MM.1S (cell line): ENCODE results near the gene SLC12A6.
A peak's percentile ranks its signal among the peaks of the same experiment; 100 is the strongest.

Experiments
- DNase-seq: peaks from one replicate; pipeline ENCODE4 v3.0.0-alpha.2; 2015
- H2AFZ ChIP-seq: fragments of 300-600 bp; sonication (generic); 2 replicates; pipeline ENCODE4 v1.6.0; 2016; ENCODE audit warnings: antibody characterized with exemption, low read length
- H3F3A ChIP-seq: fragments of 300-600 bp; sonication (generic); 2 replicates; pipeline ENCODE4 v1.6.1; 2016; ENCODE audit warnings: mild to moderate bottlenecking, antibody characterized with exemption, low read length, moderate library complexity, mixed read lengths; ENCODE audit not compliant: insufficient read depth
- H3K27ac ChIP-seq: fragments of 300-600 bp; sonication (generic); 2 replicates; pipeline ENCODE4 v1.5.1; 2016; ENCODE audit warnings: mild to moderate bottlenecking, low read length
- H3K27me3 ChIP-seq: fragments of 300-600 bp; sonication (generic); replicated peaks from 2 replicates; pipeline ENCODE4 v1.6.0; 2016; ENCODE audit warnings: low read length; ENCODE audit not compliant: insufficient read depth
- H3K36me3 ChIP-seq: fragments of 300-600 bp; sonication (generic); replicated peaks from 2 replicates; pipeline ENCODE4 v1.6.1; 2016; ENCODE audit warnings: mild to moderate bottlenecking, low read length, mixed read lengths; ENCODE audit not compliant: insufficient read depth
- H3K4me1 ChIP-seq: fragments of 300-600 bp; sonication (generic); 2 replicates; pipeline ENCODE4 v1.6.1; 2016; ENCODE audit warnings: low read length, mixed read lengths
- H3K4me2 ChIP-seq: fragments of 300-600 bp; sonication (generic); 2 replicates; pipeline ENCODE4 v1.6.0; 2016; ENCODE audit warnings: low read depth, low read length
- H3K4me3 ChIP-seq: fragments of 300-600 bp; sonication (generic); 2 replicates; pipeline ENCODE4 v1.5.1; 2016; ENCODE audit warnings: low read length, mixed read lengths
- H3K79me2 ChIP-seq: fragments of 300-600 bp; sonication (generic); 2 replicates; pipeline ENCODE4 v1.6.1; 2016; ENCODE audit warnings: mixed run types, low read length, mixed read lengths
- H3K9ac ChIP-seq: fragments of 300-600 bp; sonication (generic); 2 replicates; pipeline ENCODE4 v1.6.1; 2016; ENCODE audit warnings: low read length, mixed read lengths
- H3K9me2 ChIP-seq: fragments of 300-600 bp; sonication (generic); replicated peaks from 2 replicates; pipeline ENCODE4 v1.6.1; 2016; ENCODE audit warnings: mild to moderate bottlenecking, low read length, mixed read lengths; ENCODE audit not compliant: insufficient read depth
- H3K9me3 ChIP-seq: fragments of 300-600 bp; sonication (generic); replicated peaks from 2 replicates; pipeline ENCODE4 v1.6.1; 2016; ENCODE audit warnings: mild to moderate bottlenecking, low read length, mixed read lengths; ENCODE audit not compliant: insufficient read depth
- H4K20me1 ChIP-seq: fragments of 300-600 bp; sonication (generic); 2 replicates; pipeline ENCODE4 v1.6.1; 2016; ENCODE audit warnings: mild to moderate bottlenecking, low read length, moderate library complexity, mixed read lengths; ENCODE audit not compliant: insufficient read depth
- CTCF ChIP-seq: fragments of 300-600 bp; sonication (generic); IDR thresholded peaks from 2 replicates; pipeline ENCODE4 v1.5.1; 2016; ENCODE audit warnings: antibody characterized with exemption, low read length, mixed read lengths
- EZH2 ChIP-seq: fragments of 300-600 bp; sonication (generic); optimal IDR thresholded peaks from 2 replicates; pipeline ENCODE3; 2017; ENCODE audit warnings: low read depth, mild to moderate bottlenecking, antibody characterized with exemption, low read length, mixed read lengths
- EZH2phosphoT487 ChIP-seq: fragments of 300-600 bp; sonication (generic); IDR thresholded peaks from 2 replicates; pipeline ENCODE4 v1.6.1; 2018; ENCODE audit warnings: antibody characterized with exemption, low read length

The SLC12A6 gene

GRCh38 chr15:34329006-34329405, 8.6 kb downstream of the SLC12A6 start:
- peaks cover 75% of the 10 kb centered on the region for H3K79me2 ChIP-seq
- H3K4me2 ChIP-seq, result peak overlapping the region; percentile 77
- H3K36me3 ChIP-seq, result no peaks in the 10 kb centered on the region
- no peaks in the 10 kb centered on the region for H3K9me2 ChIP-seq
- H2AFZ ChIP-seq, result 0 out of 2 replicates have a peak overlapping the region, but pooled peaks have one; percentile 9
- no peaks in the 10 kb centered on the region for H4K20me1 ChIP-seq
- H3K27ac ChIP-seq, result peak overlapping the region; percentile 94
- H3K4me1 ChIP-seq, result peaks cover 43% of the 10 kb centered on the region
- H3K4me3 ChIP-seq, result 0 out of 2 replicates have a peak overlapping the region, but pooled peaks have one; percentile 4
- peak; percentile 22 for DNase-seq
- no peaks in the 10 kb centered on the region for H3K27me3 ChIP-seq
- H3K9ac ChIP-seq, result no peak overlapping the region; the same call in 1 of the 2 replicates
- no peaks in the 10 kb centered on the region for H3K9me3 ChIP-seq
- TF ChIP-seq CTCF, result no peak
- no peak for TF ChIP-seq EZH2phosphoT487
- no peak for TF ChIP-seq EZH2
- peaks cover 22% of the 10 kb centered on the region for H3F3A ChIP-seq

DNA sequence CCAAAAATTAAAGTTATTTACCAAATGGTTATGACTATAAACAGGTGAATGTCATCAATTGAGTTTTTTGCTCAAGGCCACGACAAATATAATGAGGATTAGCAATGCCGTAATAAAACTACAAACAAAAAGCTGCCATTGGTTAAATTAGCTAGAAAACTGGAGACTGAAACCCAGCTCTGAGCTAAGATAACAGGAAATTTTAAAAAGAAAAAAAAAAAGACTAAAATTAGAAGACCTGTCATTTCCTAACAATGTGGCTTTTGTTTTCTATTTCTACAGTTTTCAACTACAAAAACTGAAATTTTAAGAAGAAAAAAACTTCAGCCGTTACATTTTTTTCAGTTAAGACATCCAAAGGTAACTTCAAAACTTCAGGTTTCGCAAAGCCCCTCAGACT, 9.7 kb downstream of the SLC12A6 start:
- H3K27me3 ChIP-seq, result no peaks in the 10 kb centered on the region
- DNase-seq, result peak; percentile 62
- peaks cover 76% of the 10 kb centered on the region for H3K79me2 ChIP-seq
- TF ChIP-seq EZH2 (no peak), EZH2phosphoT487 (no peak), CTCF (no peak)
- H3K4me1 ChIP-seq, result peaks cover 42% of the 10 kb centered on the region
- H3K4me2 ChIP-seq, result peak overlapping the region; percentile 77
- H3K4me3 ChIP-seq, result peak overlapping the region; percentile 53
- peak overlapping the region; percentile 67; the same call in 1 of the 2 replicates for H2AFZ ChIP-seq
- no peaks in the 10 kb centered on the region for H3K9me2 ChIP-seq
- H3K36me3 ChIP-seq, result no peaks in the 10 kb centered on the region
- H4K20me1 ChIP-seq, result no peaks in the 10 kb centered on the region
- no peaks in the 10 kb centered on the region for H3K9me3 ChIP-seq
- H3K27ac ChIP-seq, result peak overlapping the region; percentile 94
- H3K9ac ChIP-seq, result peak overlapping the region; percentile 59
- peaks cover 20% of the 10 kb centered on the region for H3F3A ChIP-seq

GRCh38 chr15:34325368-34325767, 12.2 kb downstream of the SLC12A6 start:
- no peaks in the 10 kb centered on the region for H3K9me2 ChIP-seq
- no peak overlapping the region for H3K27ac ChIP-seq
- no peak for DNase-seq
- H3K4me1 ChIP-seq, result peaks cover 40% of the 10 kb centered on the region
- no peaks in the 10 kb centered on the region for H4K20me1 ChIP-seq
- H3K9me3 ChIP-seq, result no peaks in the 10 kb centered on the region
- no peaks in the 10 kb centered on the region for H3K27me3 ChIP-seq
- no peak for TF ChIP-seq EZH2
- TF ChIP-seq CTCF, result no peak
- no peak for TF ChIP-seq EZH2phosphoT487
- H3K36me3 ChIP-seq, result no peaks in the 10 kb centered on the region
- no peak overlapping the region for H3K4me3 ChIP-seq
- H3K79me2 ChIP-seq, result peaks cover 65% of the 10 kb centered on the region
- H3F3A ChIP-seq, result peaks cover 20% of the 10 kb centered on the region
- no peak overlapping the region for H3K9ac ChIP-seq
- no peak overlapping the region for H2AFZ ChIP-seq
- 0 out of 2 replicates have a peak overlapping the region, but pooled peaks have one; percentile 19 for H3K4me2 ChIP-seq
